H1 (cell line): ENCODE measurements around the gene PSD2. TPM values are rescaled to one million over a fixed set of nuclear protein-coding genes. Genes with fewer than 3 reads are reported as not detected.

Source experiments
- BACH1 ChIP-seq: IDR thresholded peaks from 2 replicates; pipeline ENCODE4 v1.6.1; 2012; ENCODE audit warnings: low read length, improper control_type of control experiment
- CBX5 ChIP-seq: fragments of 300-800, 300-1000 bp; sonication (generic); IDR thresholded peaks from 2 replicates; pipeline ENCODE4 v1.7.1; 2016; ENCODE audit warnings: antibody characterized with exemption, low read length, low read depth
- CEBPB ChIP-seq: IDR thresholded peaks from 2 replicates; pipeline ENCODE4 v1.6.1; 2012; ENCODE audit warnings: low read depth, low read length
- CTBP2 ChIP-seq: IDR thresholded peaks from 2 replicates; pipeline ENCODE4 v1.7.0; 2011; ENCODE audit warnings: borderline replicate concordance, mild to moderate bottlenecking, moderate library complexity, mixed read lengths, low read length; ENCODE audit not compliant: insufficient read depth, insufficient read length
- SIRT6 ChIP-seq: IDR thresholded peaks from one replicate; pipeline ENCODE4 v1.7.1; 2012; ENCODE audit warnings: low read length, inconsistent platforms
- polyA plus RNA-seq, 7 experiments: library from polyadenylated mRNA; depleted of rRNA in 3 of 7; stranded (reverse) in 5 of 7; unstranded in 2 of 7; fragments of >200 nt in 5 of 7; fragments of 200-250 nt in 2 of 7; gene quantifications; 1 replicate in 5 of 7; 2 replicates in 1 of 7; 4 replicates in 1 of 7; pipeline versions ENCODE4 v1.2.1 to v1.2.3, GENCODE V29; 2011 to 2013; ENCODE audit warnings: missing spikeins in 2 of 7, mixed read lengths in 2 of 7
- total RNA-seq: library from RNA; stranded (reverse); fragmentation: NEBNext Ultra II Directional; extraction: Animal tissue kit (Norgen Biotek cat#: 25700); gene quantifications from 2 replicates; pipeline ENCODE4 v1.2.1, GENCODE V29; 2021
- TF ChIP-seq, protein P1 (sequence below): IDR thresholded peaks from 2 replicates; pipeline ENCODE4 v1.6.1; 2012; ENCODE audit warnings: inconsistent platforms

PSD2 gene
- total and polyA plus RNA-seq, 2 of the 8 experiments (the other 6 are each of a cell fraction or from before 2014, with no cell fraction given) = 0.06 to 0.14 TPM

- TF ChIP-seq, protein P1, sequence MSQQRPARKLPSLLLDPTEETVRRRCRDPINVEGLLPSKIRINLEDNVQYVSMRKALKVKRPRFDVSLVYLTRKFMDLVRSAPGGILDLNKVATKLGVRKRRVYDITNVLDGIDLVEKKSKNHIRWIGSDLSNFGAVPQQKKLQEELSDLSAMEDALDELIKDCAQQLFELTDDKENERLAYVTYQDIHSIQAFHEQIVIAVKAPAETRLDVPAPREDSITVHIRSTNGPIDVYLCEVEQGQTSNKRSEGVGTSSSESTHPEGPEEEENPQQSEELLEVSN = no peak
- TF ChIP-seq CBX5 (no peak), SIRT6 (no peak), CEBPB (no peak), CTBP2 (no peak), BACH1 (no peak)
Measured at GRCh38 chr5:139862313-139862712, 66.7 kb downstream of the PSD2 start (continued).
